Activated T-cell treated with anti-CD3 and anti-CD28 coated beads, Interleukin-2, amount 50 U/mL, for 4 hours (primary cell): ENCODE data around the gene ANAPC4. TPM values are rescaled to one million over a fixed set of nuclear protein-coding genes. Genes with fewer than 3 reads are reported as not detected.
A peak's percentile ranks its signal among the peaks of the same experiment; 100 is the strongest.

ENCODE experiments used
- ATAC-seq, 2 donors: fragments of 200-7000 bp; cut with Tn5 transposase; one replicate each; pipeline ENCODE4 v1.10.0; 2021
- DNase-seq: peaks from one replicate; pipeline ENCODE4 v3.0.0-alpha.2; 2020
- H3K27me3 Mint-ChIP-seq: one replicate; pipeline ENCODE4 v1.8.0; 2021; ENCODE audit warnings: low read depth, mixed read lengths
- H3K36me3 Mint-ChIP-seq: one replicate; pipeline ENCODE4 v1.8.0; 2022; ENCODE audit warnings: mixed read lengths; ENCODE audit not compliant: insufficient read depth
- H3K4me1 Mint-ChIP-seq: one replicate; pipeline ENCODE4 v1.8.0; 2021; ENCODE audit warnings: low read depth, mixed read lengths
- H3K4me3 Mint-ChIP-seq: one replicate; pipeline ENCODE4 v1.8.0; 2021; ENCODE audit warnings: mild to moderate bottlenecking, moderate library complexity, mixed read lengths
- H3K9me3 Mint-ChIP-seq: one replicate; pipeline ENCODE4 v1.8.0; 2021; ENCODE audit warnings: mixed read lengths
- total RNA-seq, 3 donors: library from RNA; stranded (reverse); gene quantifications; one replicate each; pipeline ENCODE4 v1.2.1, GENCODE V29; 2021

The ANAPC4 gene
- total RNA-seq, 3 donors from 2014 or later = 26.4 to 30.7 (median 29.6) TPM

DNA sequence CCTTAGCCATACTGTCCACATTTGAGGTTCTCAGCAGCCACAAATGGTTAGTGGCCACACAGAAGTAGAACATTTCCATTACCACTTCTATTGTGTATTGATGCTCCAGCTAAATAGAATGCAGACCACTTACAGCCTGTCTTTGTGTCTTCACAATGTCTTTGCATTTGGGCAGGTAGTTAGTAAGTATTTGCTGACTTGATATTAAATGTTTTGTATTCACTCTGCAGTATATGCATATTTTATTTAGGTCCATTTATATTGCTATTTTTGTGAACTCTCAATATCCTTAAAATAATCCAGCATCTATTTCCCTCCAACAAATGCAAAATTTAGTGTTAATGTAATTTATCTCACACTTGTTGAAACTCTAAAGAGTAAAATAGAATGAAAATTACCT is 26.6 kb downstream of the ANAPC4 start:
- no peak for ATAC-seq
- no peak overlapping the region for H3K4me3 Mint-ChIP-seq
- H3K9me3 Mint-ChIP-seq = no peaks in the 10 kb centered on the region
- DNase-seq = no peak
- peaks cover 43% of the 10 kb centered on the region for H3K36me3 Mint-ChIP-seq
- no peaks in the 10 kb centered on the region for H3K4me1 Mint-ChIP-seq
- no peaks in the 10 kb centered on the region for H3K27me3 Mint-ChIP-seq

DNA sequence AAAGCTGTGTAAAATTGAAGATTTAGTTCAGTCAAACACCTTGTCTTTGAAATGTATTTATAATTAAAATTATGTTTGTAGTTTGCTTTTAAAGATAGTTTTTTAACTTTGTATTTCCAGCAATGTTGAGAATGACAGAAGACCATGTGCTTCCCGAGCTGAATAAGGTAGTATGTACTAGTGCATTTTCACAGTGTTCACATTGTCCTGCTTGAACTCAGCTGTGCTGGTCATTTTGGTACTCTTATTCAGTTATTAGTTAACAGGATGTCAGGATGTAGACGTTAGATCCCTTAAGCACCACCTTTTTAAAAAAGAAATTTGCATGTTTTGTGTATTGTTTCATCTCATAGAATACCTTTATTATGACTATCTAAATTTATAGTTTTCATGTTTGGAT is 28.4 kb downstream of the ANAPC4 start:
- no peak overlapping the region for H3K4me3 Mint-ChIP-seq
- peaks cover 35% of the 10 kb centered on the region for H3K36me3 Mint-ChIP-seq
- DNase-seq = no peak
- no peaks in the 10 kb centered on the region for H3K9me3 Mint-ChIP-seq
- H3K4me1 Mint-ChIP-seq = no peaks in the 10 kb centered on the region
- H3K27me3 Mint-ChIP-seq = no peaks in the 10 kb centered on the region
- no peak for ATAC-seq

DNA sequence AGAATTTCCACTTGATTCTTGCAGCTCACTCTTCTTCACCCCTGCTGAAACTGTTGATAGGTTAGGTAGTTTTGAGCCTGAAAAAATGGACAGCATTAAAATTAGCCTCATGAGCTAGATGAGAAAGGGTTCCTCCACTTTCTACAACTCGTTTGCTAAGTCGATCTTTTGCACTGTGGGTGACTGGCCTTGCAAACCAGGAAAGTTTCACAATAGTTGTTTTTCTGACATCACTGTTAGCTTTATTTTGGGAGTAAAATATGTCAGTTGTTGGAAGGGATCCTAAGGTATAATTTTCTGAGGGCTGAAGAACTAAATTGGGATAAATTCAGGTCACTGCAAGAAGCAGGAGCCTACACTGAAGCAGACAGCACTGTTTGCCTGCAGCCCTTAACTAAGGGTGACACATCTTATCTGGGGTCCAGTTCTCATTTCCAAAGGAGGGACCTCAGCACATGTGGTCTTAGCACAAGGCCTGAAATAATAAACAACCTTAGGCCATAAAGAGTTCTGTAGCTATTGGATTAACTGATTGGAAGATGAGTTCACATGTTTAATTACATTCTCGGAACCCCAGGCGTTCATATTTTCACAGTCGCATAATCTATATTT is 29.1 kb downstream of the ANAPC4 start:
- H3K4me3 Mint-ChIP-seq = no peak overlapping the region
- peaks cover 38% of the 10 kb centered on the region for H3K36me3 Mint-ChIP-seq
- ATAC-seq = no peak
- DNase-seq = no peak
- H3K27me3 Mint-ChIP-seq = no peaks in the 10 kb centered on the region
- H3K9me3 Mint-ChIP-seq = no peaks in the 10 kb centered on the region
- H3K4me1 Mint-ChIP-seq = no peaks in the 10 kb centered on the region

- ATAC-seq = no peak
- no peaks in the 10 kb centered on the region for H3K4me1 Mint-ChIP-seq
- no peaks in the 10 kb centered on the region for H3K9me3 Mint-ChIP-seq
- DNase-seq = no peak
- H3K27me3 Mint-ChIP-seq = no peaks in the 10 kb centered on the region
- H3K36me3 Mint-ChIP-seq = peaks cover 36% of the 10 kb centered on the region
- no peak overlapping the region for H3K4me3 Mint-ChIP-seq
Observed at GRCh38 chr4:25410820-25411529, 33.9 kb downstream of the ANAPC4 start.

DNA sequence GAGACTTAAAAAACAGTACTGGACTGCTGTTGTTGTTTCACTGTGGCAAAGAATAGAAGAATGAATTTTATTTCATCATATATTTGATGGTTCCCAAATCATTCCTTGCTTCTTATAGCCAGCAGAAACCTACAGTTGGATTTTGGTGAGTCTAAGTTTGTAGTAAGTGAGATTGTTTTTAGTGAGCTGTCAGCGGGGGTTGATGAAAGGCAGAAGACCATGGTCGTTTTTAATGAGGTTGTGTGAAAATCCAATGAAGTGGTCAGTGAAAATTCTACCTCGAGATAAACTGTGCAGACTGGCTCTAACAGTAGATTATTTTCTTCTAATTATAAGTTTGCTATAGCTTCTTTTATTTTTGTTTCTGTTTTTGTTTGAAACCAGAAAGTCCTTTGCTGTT is 36.2 kb downstream of the ANAPC4 start:
- H3K4me3 Mint-ChIP-seq = no peak overlapping the region
- DNase-seq = no peak
- H3K27me3 Mint-ChIP-seq = no peaks in the 10 kb centered on the region
- H3K4me1 Mint-ChIP-seq = no peaks in the 10 kb centered on the region
- ATAC-seq = no peak
- peaks cover 35% of the 10 kb centered on the region for H3K36me3 Mint-ChIP-seq
- no peaks in the 10 kb centered on the region for H3K9me3 Mint-ChIP-seq

DNA sequence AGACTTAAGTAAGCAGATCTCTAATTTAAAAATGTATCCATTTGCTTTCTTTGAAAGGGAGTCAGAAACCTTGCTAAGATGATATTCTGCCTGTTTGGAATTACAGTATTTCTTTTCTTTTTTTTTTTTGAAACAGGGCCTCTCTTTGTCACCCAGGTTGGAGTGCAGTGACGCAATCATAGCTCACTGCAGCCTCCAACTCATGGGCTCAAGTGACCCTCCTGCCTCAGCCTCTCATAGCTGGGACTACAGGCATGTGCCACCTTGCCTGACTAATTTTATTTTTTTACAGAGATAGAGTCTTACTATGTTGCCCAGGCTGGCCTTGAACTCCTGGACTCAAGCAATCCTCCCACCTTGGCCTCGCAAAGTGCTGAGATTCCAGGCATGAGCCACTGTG is 40.0 kb downstream of the ANAPC4 start:
- H3K9me3 Mint-ChIP-seq = no peaks in the 10 kb centered on the region
- no peak overlapping the region for H3K4me3 Mint-ChIP-seq
- ATAC-seq (no peak), DNase-seq (no peak)
- H3K4me1 Mint-ChIP-seq = no peaks in the 10 kb centered on the region
- peaks cover 30% of the 10 kb centered on the region for H3K36me3 Mint-ChIP-seq
- no peaks in the 10 kb centered on the region for H3K27me3 Mint-ChIP-seq

- Mint-ChIP-seq H3K9me3 (no peaks in the 10 kb centered on the region), H3K36me3 (peaks cover 18% of the 10 kb centered on the region), H3K27me3 (no peaks in the 10 kb centered on the region), H3K4me3 (no peak overlapping the region), H3K4me1 (no peaks in the 10 kb centered on the region)
- ATAC-seq (no peak), DNase-seq (no peak)
Observed at GRCh38 chr4:25420931-25421330, 43.9 kb downstream of the ANAPC4 start.

DNA sequence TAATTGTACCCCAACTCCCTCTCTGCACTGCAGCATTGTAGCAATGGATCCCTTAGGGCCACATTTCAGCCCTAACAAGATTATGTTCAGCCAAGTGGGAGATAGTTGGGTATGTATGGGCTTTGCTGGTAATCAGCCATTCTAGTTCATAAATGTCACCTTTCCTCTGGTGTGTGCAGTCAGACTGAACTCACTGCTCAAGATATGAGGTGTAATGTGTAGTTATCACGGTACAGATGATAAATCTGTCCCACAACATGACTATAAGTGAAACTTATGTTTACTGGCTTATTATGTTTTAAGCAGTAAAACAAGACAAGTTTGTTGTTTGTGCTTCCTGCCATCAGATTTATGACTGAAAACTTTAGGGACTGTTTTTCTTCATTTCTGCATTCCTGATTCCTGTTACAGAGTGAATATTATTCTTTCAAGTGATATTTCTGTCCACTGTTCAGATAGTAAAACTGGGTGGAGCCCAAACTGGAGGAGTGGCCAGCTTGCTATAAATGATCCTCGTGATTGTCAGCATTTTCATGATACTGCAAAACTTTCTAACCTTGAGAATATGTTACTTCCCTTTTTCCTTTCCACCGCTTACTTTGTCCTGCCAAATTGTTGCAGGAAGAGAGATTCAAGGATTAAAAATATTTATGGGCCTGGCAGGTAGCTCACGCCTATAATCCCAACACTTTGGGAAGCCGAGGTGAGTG is 44.9 kb downstream of the ANAPC4 start:
- no peak for DNase-seq
- Mint-ChIP-seq H3K9me3 (no peaks in the 10 kb centered on the region), H3K4me1 (no peaks in the 10 kb centered on the region), H3K36me3 (peaks cover 17% of the 10 kb centered on the region), H3K27me3 (no peaks in the 10 kb centered on the region), H3K4me3 (no peak overlapping the region)
- ATAC-seq = peak in 1 of 2 donors; percentile 50

- Mint-ChIP-seq H3K27me3 (no peaks in the 10 kb centered on the region), H3K9me3 (no peaks in the 10 kb centered on the region), H3K36me3 (peaks cover 14% of the 10 kb centered on the region), H3K4me1 (no peaks in the 10 kb centered on the region), H3K4me3 (no peak overlapping the region)
- no peak for ATAC-seq
- DNase-seq = no peak
Observed at GRCh38 chr4:25423548-25423947, 46.5 kb downstream of the ANAPC4 start.

- H3K4me3 Mint-ChIP-seq = no peak overlapping the region
- H3K9me3 Mint-ChIP-seq = no peaks in the 10 kb centered on the region
- no peaks in the 10 kb centered on the region for H3K27me3 Mint-ChIP-seq
- peaks cover 6% of the 10 kb centered on the region for H3K36me3 Mint-ChIP-seq
- ATAC-seq = no peak
- DNase-seq = no peak
- H3K4me1 Mint-ChIP-seq = no peaks in the 10 kb centered on the region
Observed at GRCh38 chr4:25424539-25425228, 47.6 kb downstream of the ANAPC4 start.

DNA sequence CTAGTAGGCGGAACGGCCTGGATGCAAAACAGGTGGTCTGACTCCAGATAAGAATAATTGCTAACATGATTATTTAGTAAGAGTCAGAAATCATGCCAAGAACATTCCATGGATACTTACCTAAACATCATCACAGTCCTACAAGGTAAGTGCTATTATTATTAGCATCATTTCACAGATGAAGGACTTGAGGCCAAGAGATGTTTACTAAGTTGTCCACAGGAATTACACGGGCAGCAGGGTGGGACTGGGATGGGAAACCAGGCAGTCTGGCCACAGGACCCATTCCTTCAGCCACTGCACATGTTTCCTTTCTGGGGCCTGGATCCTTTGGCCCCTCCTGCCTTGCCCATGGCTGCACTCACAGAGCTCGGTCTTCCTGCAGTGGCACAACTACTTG is 48.3 kb downstream of the ANAPC4 start:
- Mint-ChIP-seq H3K9me3 (no peaks in the 10 kb centered on the region), H3K36me3 (peaks cover 4% of the 10 kb centered on the region), H3K4me3 (no peak overlapping the region), H3K27me3 (no peaks in the 10 kb centered on the region), H3K4me1 (no peaks in the 10 kb centered on the region)
- ATAC-seq (no peak), DNase-seq (no peak)

DNA sequence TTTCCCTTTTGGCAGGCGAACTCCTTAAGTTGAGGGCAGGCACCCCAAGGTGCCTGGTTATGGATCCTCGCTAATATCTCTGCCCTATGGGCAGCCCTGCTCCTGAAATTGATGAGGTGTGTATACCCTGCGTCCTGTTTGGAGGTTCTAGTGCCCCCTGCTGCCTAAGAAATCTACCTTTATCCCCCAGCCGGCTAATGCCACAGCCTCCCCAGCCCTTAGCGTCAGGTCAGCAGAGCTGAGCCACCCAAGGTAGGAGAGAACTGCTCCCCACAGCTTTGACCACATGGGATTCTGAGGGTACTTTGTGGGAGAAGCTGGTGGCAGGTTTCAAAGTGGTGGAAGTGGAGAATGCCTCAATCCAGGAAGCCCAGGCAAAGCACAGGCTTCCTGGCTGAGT is 50.8 kb downstream of the ANAPC4 start:
- no peak overlapping the region for H3K4me3 Mint-ChIP-seq
- H3K36me3 Mint-ChIP-seq = peaks cover 3% of the 10 kb centered on the region
- H3K4me1 Mint-ChIP-seq = no peaks in the 10 kb centered on the region
- no peaks in the 10 kb centered on the region for H3K27me3 Mint-ChIP-seq
- DNase-seq = no peak
- no peak for ATAC-seq
- H3K9me3 Mint-ChIP-seq = no peaks in the 10 kb centered on the region

- Mint-ChIP-seq H3K4me1 (no peaks in the 10 kb centered on the region), H3K27me3 (no peaks in the 10 kb centered on the region), H3K4me3 (no peak overlapping the region), H3K9me3 (no peaks in the 10 kb centered on the region), H3K36me3 (peaks cover 5% of the 10 kb centered on the region)
- DNase-seq (no peak), ATAC-seq (no peak)
Observed at GRCh38 chr4:25430630-25431029, 53.6 kb downstream of the ANAPC4 start.

- H3K36me3 Mint-ChIP-seq = peaks cover 2% of the 10 kb centered on the region
- ATAC-seq = no peak
- peaks cover 5% of the 10 kb centered on the region for H3K9me3 Mint-ChIP-seq
- no peak overlapping the region for H3K4me3 Mint-ChIP-seq
- no peaks in the 10 kb centered on the region for H3K4me1 Mint-ChIP-seq
- no peaks in the 10 kb centered on the region for H3K27me3 Mint-ChIP-seq
- no peak for DNase-seq
Observed at GRCh38 chr4:25433966-25434827, 57.1 kb downstream of the ANAPC4 start.
